Stimulated activated effector memory CD8-positive, alpha-beta T cell treated with anti-CD3 and anti-CD28 coated beads, Interleukin-12 subunit alpha, Interleukin-12 subunit beta, amount 100 ng/mL, for 72 hours (primary cell): ENCODE results near the gene ZNF470.

Experiments used
- ATAC-seq: fragments of 150-1000 bp; cut with Tn5 transposase; 2 replicates; pipeline ENCODE4 v1.10.0; 2021
- DNase-seq, 2 donors: peaks; one replicate each; pipeline ENCODE4 v3.0.0; 2021 to 2022; ENCODE audit warnings: low spot score in 2 of 2
- H3K27ac Mint-ChIP-seq: one replicate; pipeline ENCODE4 v1.8.0; 2022; ENCODE audit warnings: mild to moderate bottlenecking, mixed read lengths
- H3K36me3 Mint-ChIP-seq: one replicate; pipeline ENCODE4 v1.8.0; 2022; ENCODE audit warnings: mild to moderate bottlenecking, mixed read lengths
- H3K4me1 Mint-ChIP-seq: one replicate; pipeline ENCODE4 v1.8.0; 2022; ENCODE audit warnings: mixed read lengths
- H3K4me3 Mint-ChIP-seq: one replicate; pipeline ENCODE4 v1.8.0; 2022; ENCODE audit warnings: mild to moderate bottlenecking, mixed read lengths
- H3K9me3 Mint-ChIP-seq: one replicate; pipeline ENCODE4 v1.8.0; 2022; ENCODE audit warnings: mixed read lengths

Gene ZNF470

DNA sequence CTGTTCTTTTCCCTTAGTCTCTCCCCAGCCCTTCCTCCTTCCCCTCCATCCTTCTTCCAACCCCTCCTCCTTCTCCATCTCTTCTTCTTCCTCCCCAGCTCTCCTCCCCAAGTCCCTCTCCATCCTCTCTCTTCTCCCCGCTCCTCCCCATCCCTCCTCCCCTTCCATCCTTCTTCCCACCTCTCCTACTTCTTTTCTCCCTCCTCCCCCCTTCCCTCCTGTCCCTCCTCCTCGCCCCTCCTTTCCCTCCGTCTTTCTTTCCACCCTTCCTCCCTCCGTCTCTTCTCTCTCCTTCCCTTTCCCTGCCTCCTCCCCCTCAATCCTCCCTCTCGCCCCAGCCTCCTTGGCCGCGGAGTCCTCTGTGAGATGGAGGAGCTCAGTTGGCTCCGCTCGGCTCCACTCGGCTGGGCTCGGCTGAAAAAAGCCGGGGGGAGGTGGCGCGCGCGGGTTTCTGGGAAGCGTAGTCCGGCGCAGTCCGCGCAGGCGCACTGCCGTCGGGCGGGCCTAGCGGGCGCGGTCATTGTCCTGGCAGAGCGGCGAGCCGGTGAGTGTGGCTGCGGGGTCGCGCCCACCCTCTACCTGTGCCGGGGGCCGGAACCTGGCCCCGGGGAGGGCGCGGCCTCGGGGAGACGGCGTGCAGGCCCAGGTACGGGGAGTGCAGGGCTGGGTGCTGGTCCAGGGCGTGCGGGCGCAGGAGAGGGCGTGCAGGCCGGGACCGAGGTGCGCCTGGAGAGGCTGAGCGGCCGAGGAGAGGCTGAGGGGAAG lies 27.7 kb downstream of the ZNF470 start, which contains the start of gene ZNF71:
ZNF71 (plus strand) TSS at position 520 of the 765 bp plus-strand sequence. CDS start 6,257 bp downstream, outside the sequence.
- DNase-seq (peak; percentile 83 to 92), ATAC-seq (peak; percentile 95)
- Mint-ChIP-seq H3K36me3 (peaks cover 24% of the 10 kb centered on the region), H3K4me3 (peak within 1 kb of the TSS; percentile 88), H3K9me3 (peaks cover 13% of the 10 kb centered on the region), H3K4me1 (peaks cover 32% of the 10 kb centered on the region), H3K27ac (peak within 1 kb of the TSS; percentile 93)

- no peak for DNase-seq
- peak; percentile 59 for ATAC-seq
- H3K9me3 Mint-ChIP-seq: peaks cover 14% of the 10 kb centered on the region
- H3K27ac Mint-ChIP-seq: peak overlapping the region; percentile 93
- peaks cover 32% of the 10 kb centered on the region for H3K4me1 Mint-ChIP-seq
- peak overlapping the region; percentile 88 for H3K4me3 Mint-ChIP-seq
- H3K36me3 Mint-ChIP-seq: peaks cover 27% of the 10 kb centered on the region
Observed at GRCh38 chr19:56595548-56595899, 28.3 kb downstream of the ZNF470 start.

GRCh38 chr19:56596676-56597075 lies 29.4 kb downstream of the ZNF470 start:
- H3K4me1 Mint-ChIP-seq: peaks cover 38% of the 10 kb centered on the region
- no peak for ATAC-seq
- no peak for DNase-seq
- H3K27ac Mint-ChIP-seq: no peak overlapping the region
- peaks cover 14% of the 10 kb centered on the region for H3K9me3 Mint-ChIP-seq
- H3K36me3 Mint-ChIP-seq: peaks cover 35% of the 10 kb centered on the region
- H3K4me3 Mint-ChIP-seq: peak overlapping the region; percentile 88

DNA sequence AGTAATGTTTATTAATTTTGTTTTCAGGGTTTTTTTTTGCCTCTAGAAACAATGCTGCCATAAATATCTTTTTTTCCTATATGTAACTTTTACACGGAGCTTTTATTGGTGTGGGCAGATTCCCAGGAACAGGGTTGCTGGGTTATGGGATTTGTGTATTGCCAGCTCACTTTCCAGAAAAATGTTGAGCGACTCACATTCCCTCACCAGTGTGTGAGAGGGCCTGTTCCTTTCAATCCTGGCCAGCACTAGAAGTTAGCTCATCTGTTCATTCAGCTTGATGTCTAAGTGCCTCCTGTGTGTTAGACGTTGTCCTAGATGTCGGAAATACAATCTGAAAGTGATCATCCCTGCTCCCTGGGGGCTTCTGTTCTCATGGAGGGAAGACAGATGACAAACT lies 30.4 kb downstream of the ZNF470 start:
- H3K4me3 Mint-ChIP-seq: no peak overlapping the region
- peaks cover 45% of the 10 kb centered on the region for H3K36me3 Mint-ChIP-seq
- peaks cover 14% of the 10 kb centered on the region for H3K9me3 Mint-ChIP-seq
- no peak for ATAC-seq
- peak overlapping the region; percentile 19 for H3K27ac Mint-ChIP-seq
- DNase-seq: no peak
- H3K4me1 Mint-ChIP-seq: peaks cover 39% of the 10 kb centered on the region

DNA sequence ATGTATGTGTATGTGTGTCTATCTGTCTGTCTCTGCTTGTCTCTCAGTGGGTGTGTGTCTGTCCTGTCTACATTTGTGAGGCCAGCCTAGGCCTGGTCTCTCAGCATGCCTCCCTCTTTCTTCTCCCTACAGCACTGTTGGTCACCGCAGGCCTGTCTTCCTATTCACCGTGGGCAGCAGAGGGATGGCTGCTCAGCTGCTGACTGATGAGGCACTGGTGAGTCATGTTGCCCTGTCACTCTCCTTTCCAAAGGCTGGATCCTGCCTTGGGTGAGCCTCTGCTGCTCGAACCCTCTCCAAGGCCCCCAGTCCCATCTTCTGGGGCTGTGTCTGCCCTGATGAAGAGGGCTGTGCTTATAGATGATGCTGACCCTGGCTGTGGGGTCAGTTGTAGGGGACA lies 34.1 kb downstream of the ZNF470 start:
- peaks cover 23% of the 10 kb centered on the region for H3K4me1 Mint-ChIP-seq
- H3K36me3 Mint-ChIP-seq: peaks cover 42% of the 10 kb centered on the region
- H3K27ac Mint-ChIP-seq: no peak overlapping the region
- no peak overlapping the region for H3K4me3 Mint-ChIP-seq
- peaks cover 26% of the 10 kb centered on the region for H3K9me3 Mint-ChIP-seq
- DNase-seq (no peak), ATAC-seq (no peak)

DNA sequence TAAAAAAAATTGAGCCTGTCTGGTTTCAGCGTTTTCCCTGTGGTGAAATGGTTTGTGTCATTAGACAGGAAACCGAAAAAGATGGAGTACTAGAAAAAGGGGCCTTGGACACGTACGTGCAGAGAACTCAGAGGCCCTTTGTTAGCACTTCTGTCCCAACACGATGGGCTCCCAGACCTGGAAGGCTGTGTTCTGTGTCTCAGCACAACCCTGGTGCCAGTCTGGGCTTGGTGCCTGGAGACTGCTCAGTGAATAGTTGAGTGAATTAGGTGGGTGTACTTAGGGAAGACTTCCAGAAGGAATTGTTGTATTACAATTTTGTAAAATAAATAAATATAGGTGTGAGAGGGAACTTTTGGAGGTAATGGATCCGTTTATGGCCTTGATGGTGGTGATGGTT lies 36.6 kb downstream of the ZNF470 start:
- Mint-ChIP-seq H3K27ac (no peak overlapping the region), H3K36me3 (peaks cover 37% of the 10 kb centered on the region), H3K4me1 (peaks cover 14% of the 10 kb centered on the region), H3K4me3 (no peak overlapping the region), H3K9me3 (peaks cover 24% of the 10 kb centered on the region)
- DNase-seq (no peak), ATAC-seq (no peak)

DNA sequence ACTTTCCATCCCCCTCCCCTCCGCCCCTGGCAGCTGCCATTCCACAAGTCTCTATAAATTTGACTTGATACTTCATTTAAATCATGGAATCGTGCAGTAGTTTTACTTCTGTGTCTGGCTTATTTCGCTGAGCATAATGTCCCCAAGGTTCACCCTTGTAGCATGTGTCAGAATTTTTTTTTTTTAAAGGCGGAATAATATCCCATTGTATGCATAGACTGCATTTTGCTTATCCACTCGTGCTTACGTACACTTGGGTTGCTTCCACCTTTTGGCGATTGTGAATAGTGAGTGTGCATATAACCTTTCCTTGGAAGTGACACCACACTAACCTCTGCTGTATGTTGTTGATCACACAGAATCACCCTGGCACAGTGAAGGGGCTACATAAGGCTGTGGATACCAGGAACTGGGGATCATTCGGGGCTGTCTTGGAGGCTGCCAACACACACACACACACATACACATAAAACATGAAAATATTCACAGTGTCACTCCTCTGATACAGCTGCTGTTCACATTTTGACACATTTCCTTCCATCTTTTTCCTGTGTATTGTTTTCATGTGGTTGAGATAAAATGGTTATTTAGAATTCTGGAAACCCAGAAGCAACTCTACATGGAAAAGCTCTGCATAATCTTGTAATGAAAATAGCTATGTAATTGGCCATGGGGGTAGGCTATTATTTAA lies 41.2 kb downstream of the ZNF470 start:
- ATAC-seq (no peak), DNase-seq (no peak)
- peaks cover 7% of the 10 kb centered on the region for H3K36me3 Mint-ChIP-seq
- peaks cover 11% of the 10 kb centered on the region for H3K4me1 Mint-ChIP-seq
- H3K27ac Mint-ChIP-seq: no peak overlapping the region
- H3K4me3 Mint-ChIP-seq: no peak overlapping the region
- H3K9me3 Mint-ChIP-seq: peaks cover 29% of the 10 kb centered on the region

DNA sequence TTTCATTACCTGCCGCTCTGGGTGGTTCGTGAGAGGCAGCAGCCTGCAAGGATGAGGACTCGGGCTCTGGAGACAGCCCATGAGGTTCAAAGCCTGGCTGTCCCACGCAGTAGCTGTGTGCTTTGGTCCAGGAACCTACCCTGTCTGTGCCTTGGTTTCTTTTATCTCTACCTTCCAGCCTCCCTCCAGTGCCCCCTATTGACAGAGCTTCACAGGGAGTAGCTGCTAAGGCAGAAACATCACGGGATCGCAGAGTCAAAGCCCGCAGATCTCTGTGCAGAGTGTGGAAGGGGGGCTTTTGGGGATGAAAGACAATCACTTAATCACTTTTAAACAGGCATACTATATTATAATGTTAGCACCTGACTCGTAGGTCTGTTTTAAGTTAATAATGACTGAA lies 44.0 kb downstream of the ZNF470 start:
- Mint-ChIP-seq H3K27ac (no peak overlapping the region), H3K4me1 (peaks cover 11% of the 10 kb centered on the region), H3K36me3 (peaks cover 25% of the 10 kb centered on the region), H3K4me3 (no peak overlapping the region), H3K9me3 (peaks cover 33% of the 10 kb centered on the region)
- DNase-seq: no peak
- ATAC-seq: no peak

GRCh38 chr19:56612737-56613136 lies 45.5 kb downstream of the ZNF470 start:
- no peak overlapping the region for H3K4me3 Mint-ChIP-seq
- H3K27ac Mint-ChIP-seq: no peak overlapping the region
- peaks cover 38% of the 10 kb centered on the region for H3K9me3 Mint-ChIP-seq
- peaks cover 25% of the 10 kb centered on the region for H3K36me3 Mint-ChIP-seq
- ATAC-seq (no peak), DNase-seq (no peak)
- H3K4me1 Mint-ChIP-seq: peaks cover 17% of the 10 kb centered on the region

DNA sequence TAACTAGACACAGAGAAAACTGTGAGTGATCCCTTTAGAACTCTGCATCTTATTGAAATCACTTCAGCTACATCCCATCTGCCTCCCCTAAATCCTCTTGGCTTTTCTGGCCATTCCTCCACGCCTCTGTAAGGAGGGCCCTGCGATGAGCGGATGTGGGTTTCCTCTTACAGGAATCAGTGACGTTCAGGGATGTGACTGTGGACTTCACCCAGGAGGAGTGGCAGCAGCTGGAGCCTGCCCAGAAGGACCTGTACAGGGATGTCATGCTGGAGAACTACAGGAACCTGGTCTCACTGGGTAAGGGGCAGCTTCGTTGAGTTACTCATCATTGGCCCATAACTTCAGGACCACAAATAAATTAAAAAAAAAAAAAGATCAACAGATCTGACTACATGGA lies 46.4 kb downstream of the ZNF470 start:
- no peak overlapping the region for H3K27ac Mint-ChIP-seq

DNA sequence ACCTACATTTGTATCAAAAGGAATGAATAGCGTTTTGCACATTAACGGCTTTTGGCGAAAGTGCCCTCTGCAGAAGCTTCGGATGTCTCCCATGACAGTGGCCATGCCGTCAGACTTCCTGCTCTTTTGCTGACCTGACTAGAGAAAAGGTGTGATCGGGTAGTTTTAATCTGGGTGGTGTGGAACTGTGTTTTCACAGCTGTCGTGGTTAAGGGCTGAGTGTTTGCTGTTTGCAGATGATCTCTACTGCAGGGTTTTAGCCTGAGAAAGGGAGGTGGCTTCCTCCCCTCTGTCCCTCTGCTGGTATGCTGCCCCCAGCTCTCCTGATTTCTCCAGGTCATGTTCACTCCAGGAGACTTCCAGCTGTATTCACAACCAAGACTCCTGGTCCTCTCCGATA lies 50.3 kb downstream of the ZNF470 start:
- no peak for DNase-seq
- peaks cover 36% of the 10 kb centered on the region for H3K36me3 Mint-ChIP-seq
- no peak overlapping the region for H3K4me3 Mint-ChIP-seq
- peaks cover 12% of the 10 kb centered on the region for H3K4me1 Mint-ChIP-seq
- H3K27ac Mint-ChIP-seq: no peak overlapping the region
- ATAC-seq: no peak
- H3K9me3 Mint-ChIP-seq: peaks cover 29% of the 10 kb centered on the region

More for the DNA sequence above, 46.4 kb downstream of the ZNF470 start:
- ATAC-seq (no peak), DNase-seq (no peak)
- Mint-ChIP-seq H3K4me1 (peaks cover 17% of the 10 kb centered on the region), H3K36me3 (peaks cover 25% of the 10 kb centered on the region), H3K9me3 (peaks cover 35% of the 10 kb centered on the region), H3K4me3 (no peak overlapping the region)

- DNase-seq (no peak), ATAC-seq (no peak)
- Mint-ChIP-seq H3K4me1 (peaks cover 5% of the 10 kb centered on the region), H3K9me3 (peaks cover 20% of the 10 kb centered on the region), H3K36me3 (peaks cover 36% of the 10 kb centered on the region), H3K4me3 (no peak overlapping the region), H3K27ac (no peak overlapping the region)
Observed at GRCh38 chr19:56619121-56619520, 51.9 kb downstream of the ZNF470 start.

DNA sequence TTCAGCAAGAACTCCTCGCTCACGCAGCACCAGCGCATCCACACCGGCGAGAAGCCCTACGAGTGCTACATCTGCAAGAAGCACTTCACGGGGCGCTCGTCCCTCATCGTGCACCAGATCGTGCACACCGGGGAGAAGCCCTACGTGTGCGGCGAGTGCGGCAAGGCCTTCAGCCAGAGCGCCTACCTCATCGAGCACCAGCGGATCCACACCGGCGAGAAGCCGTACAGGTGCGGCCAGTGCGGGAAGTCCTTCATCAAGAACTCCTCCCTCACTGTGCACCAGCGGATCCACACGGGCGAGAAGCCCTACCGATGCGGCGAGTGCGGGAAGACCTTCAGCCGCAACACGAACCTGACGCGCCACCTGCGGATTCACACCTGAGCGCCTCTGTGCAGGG lies 55.1 kb downstream of the ZNF470 start:
- DNase-seq (no peak), ATAC-seq (no peak)
- Mint-ChIP-seq H3K4me1 (no peaks in the 10 kb centered on the region), H3K4me3 (no peak overlapping the region), H3K9me3 (peaks cover 8% of the 10 kb centered on the region), H3K27ac (no peak overlapping the region), H3K36me3 (peaks cover 31% of the 10 kb centered on the region)

DNA sequence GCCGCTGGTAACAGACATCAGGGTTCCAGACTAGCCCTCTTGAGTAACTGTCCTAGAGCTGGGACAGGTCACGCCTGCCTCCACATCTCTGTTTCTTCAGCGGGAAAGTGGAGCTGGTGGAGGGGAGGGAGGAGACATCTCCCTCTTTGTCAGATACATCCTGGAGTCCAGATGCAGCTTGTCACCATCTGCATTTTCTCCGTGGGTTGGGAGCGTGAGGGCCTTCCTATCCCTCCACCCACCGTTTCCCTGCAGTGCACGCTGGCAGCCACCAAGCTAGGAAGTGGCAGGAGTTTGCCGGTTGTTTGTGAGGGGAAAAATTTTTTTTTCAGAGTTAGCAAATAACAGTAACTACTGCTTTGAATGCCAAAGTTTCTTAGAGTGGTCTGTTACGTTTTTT lies 55.7 kb downstream of the ZNF470 start:
- Mint-ChIP-seq H3K4me1 (no peaks in the 10 kb centered on the region), H3K36me3 (peaks cover 34% of the 10 kb centered on the region), H3K27ac (no peak overlapping the region), H3K9me3 (peaks cover 11% of the 10 kb centered on the region), H3K4me3 (no peak overlapping the region)
- ATAC-seq (no peak), DNase-seq (no peak)

GRCh38 chr19:56625708-56626107 lies 58.4 kb downstream of the ZNF470 start:
- Mint-ChIP-seq H3K27ac (no peak overlapping the region), H3K4me1 (no peaks in the 10 kb centered on the region), H3K9me3 (peaks cover 17% of the 10 kb centered on the region), H3K4me3 (no peak overlapping the region), H3K36me3 (peaks cover 34% of the 10 kb centered on the region)
- ATAC-seq (no peak), DNase-seq (no peak)

DNA sequence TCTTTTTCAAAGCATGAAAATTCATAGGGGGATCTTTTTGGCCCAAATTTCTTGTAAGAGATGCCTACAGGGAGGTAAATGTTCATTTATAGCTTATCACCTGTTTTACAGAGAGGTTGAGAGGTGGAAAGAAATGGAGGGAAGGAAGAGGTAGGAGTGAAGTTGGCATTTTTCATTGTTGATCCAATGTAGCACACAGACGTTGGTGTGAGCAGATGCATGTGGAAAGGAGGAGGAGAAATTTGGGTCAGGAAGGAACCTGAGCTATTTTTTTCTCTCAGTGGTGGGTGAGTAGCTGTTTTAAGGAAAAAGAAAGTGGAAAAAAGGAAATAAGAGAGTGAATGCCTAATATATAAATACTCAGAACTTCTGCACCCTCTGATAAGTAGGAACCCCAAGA lies 65.8 kb downstream of the ZNF470 start:
- H3K4me1 Mint-ChIP-seq: no peaks in the 10 kb centered on the region
- H3K4me3 Mint-ChIP-seq: no peak overlapping the region
- ATAC-seq: no peak
- H3K36me3 Mint-ChIP-seq: no peaks in the 10 kb centered on the region
- peaks cover 25% of the 10 kb centered on the region for H3K9me3 Mint-ChIP-seq
- no peak overlapping the region for H3K27ac Mint-ChIP-seq
- DNase-seq: no peak
